ENCODE data around the gene TUBA4A.
"Not testable (repeated sequence)": the region's sequence is repeated elsewhere in the genome, so short reads cannot be mapped to it uniquely, and the experiment has no call there.

TUBA4A gene

DNA sequence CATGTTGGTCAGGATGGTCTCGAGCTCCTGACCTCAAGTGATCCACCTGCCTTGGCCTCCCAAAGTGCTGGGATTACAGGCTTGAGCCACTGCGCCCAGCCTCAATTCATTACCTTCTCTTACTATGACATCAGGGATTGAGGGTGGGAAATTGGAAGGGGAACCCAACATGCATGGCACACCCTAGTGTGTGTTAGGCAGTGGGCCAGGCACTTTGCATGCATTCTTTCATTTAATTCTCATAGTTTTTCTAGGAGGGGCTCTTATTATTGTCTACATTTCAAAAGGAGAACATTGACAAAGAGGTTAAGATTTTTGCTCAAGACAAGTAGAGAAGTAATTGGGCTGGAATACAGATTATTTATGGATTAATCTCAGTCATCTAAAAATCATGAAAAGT lies 14.6 kb upstream of the TUBA4A start:
- no peak for DNase-seq (ENCODE audit: low read depth in 2 of 2)

DNA sequence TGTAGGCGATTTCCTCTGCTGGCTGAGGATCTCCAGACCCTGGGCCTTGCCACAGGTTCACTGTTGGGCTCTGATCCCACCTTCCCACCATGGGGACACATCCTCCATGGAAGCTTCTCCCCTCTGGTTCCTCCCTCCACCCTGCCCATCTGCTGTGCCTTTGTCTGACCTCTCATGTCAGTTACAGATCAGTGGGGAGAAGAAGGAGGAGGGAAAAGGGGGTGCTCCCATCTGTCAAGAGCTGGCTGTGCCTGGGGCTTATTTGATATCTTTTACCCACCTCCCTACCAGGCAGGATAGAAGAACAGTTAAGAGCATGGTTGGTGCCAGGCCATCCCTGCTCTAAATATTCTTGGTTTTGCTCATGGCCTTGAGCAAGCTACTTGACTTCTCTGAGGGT lies 13.2 kb upstream of the TUBA4A start:
- no peak for DNase-seq (ENCODE audit: low read depth in 2 of 2)

DNA sequence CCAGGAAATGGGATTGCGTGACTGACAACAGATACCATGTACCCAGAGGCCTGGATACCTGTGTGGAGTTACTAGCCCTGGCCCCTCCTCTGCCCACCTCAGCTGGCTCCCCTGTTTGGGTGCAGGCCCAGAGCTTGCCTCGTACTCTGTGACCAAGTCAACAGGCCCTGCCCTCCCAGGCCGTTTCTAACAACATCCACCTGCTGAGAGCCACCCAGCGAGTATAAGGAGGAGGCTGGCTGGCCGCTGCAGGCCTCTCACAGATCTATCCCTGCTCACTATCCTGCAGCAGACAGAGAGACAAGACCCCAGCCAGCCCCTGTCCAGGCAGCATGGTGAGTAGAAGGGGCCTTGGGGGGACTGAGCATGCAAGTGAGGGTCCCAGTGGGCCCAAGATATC lies 12.5 kb upstream of the TUBA4A start:
- no peak for DNase-seq (ENCODE audit: low read depth in 2 of 2)

DNA sequence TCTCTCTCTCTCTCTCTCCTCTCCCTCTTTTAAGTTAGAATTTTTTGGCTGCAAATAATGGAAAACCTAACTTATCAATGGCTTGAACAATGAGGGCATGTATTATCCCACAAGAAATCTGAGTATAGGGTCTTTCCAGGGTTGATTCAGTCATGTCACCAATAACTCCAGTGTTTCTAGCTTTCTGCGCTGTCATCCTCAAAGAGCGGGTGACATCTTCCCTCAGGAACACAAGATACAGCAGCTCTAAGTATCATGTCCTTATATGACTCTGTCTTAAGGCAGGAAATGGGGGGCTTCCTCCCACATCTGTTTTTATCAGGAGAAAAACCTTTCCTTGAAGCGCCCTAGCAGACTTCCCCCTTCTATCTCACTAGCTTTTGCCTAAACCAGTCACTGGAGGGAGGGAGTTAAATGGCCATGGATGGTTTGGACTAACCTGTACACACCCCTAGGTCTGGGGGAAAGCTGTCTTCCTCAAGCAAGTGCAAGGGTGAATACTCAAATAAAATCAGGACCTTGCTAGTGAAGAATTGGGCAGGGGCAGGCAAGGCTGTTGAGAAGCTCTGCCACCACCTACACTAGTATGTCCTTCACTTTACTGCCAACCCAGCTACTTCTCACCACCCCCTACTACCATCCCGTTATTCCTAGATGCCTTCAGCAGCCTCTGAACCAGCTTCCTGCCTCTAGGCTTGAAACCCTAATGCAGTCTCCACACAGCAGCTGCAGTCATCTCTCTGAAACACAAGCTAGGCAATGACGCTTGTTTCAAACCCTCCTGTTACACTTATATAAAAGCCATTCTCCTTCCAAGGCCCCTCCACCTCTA lies 7.5 kb upstream of the TUBA4A start:
- no peak for DNase-seq (ENCODE audit: low read depth in 2 of 2)

DNA sequence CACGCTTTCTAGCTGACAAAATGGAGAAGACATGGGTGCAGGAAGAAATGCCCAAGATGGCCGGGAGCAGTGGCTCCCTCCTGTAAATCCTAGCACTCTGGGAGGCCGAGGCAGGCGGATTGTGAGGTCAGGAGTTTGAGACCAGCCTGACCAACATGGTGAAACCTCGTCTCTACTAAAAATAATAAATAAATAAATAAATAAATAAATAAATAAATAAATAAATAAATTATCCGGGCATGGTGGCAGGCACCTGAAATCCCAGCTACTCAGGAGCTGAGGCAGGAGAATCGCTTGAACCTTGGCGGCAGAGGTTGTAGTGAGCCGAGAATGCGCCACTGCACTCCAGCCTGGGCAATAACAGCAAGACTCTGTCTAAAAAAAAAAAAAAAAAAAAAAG lies 5.2 kb upstream of the TUBA4A start:
- not testable (repeated sequence) for DNase-seq (ENCODE audit: low read depth in 2 of 2)

DNA sequence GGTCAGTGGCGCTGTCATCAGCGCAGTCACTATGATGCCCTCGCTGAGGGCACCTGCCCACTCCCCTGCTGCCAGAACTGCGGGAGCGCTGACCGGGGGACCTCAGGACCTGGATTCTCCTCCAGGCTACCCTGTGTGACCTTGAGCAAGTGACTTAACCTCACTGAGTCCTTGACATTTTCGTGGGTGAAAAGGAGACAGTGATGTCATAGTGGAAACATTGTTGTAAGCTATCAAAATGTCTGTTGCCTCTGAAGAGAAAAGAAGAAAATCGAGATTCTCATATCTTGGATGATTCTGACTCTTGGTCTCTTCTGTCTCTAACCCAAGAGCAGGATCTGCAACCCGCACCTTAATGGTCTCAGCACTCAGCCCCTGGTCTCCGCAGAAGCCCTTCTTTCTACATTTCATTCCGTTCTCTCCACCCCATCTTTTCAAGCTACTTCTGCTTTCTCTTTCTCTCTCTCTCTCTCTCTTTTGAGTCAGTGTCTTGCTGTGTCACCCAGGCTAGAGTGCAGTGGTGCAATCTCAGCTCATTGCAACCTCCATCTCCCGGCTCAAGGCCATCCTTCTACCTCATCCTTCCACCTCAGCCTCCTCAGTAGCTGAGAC lies 978 bp upstream of the TUBA4A start:
- no peak for DNase-seq (ENCODE audit: low read depth in 2 of 2)

DNA sequence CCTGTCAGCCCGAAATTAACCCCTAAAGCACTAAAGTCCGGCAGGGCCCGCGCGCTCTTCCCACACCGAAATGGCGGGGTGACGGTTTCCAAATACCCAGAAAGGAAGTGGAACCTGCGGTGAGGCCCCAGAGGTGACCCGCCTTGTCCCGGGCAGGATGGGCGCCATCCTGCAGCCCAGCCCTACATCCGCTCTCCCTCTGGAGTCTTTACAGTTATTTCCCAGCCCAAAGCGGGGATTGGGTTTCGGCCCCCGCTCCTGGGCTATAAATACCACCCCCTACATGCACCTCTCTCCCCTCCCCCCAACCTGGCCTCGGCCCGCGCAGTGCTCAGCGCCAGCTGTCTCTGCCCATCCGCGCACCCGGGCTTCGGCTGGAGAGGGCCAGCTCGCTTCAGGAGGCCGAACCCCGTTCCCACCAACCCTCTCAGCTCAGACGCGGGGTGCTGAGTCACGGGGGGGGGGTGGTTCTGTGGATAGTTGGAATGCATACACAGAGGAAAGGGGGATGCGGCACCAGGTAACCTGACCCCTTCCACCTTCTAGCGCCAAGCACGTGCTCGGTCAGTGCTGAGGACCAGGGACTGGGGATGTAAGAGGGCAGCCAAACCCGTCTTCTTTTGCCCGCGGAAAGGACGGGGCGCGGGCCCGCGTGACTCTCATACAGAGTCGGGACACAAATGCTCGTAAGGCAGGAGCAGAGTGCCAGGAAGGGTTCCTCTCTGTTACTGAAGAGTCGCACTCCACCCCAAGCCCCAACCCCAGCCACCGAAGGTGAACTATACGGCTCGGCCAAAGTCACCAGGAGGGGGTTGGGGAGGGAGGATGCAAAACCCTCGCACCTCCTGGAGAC lies 592 bp downstream of the TUBA4A start, which contains the start of gene TUBA4B:
TSS of gene TUBA4B (plus strand) at position 344 of the 853 bp plus-strand sequence. CDS start at position 509, 165 bp downstream.
- no peak for DNase-seq (ENCODE audit: low read depth in 2 of 2)

DNA sequence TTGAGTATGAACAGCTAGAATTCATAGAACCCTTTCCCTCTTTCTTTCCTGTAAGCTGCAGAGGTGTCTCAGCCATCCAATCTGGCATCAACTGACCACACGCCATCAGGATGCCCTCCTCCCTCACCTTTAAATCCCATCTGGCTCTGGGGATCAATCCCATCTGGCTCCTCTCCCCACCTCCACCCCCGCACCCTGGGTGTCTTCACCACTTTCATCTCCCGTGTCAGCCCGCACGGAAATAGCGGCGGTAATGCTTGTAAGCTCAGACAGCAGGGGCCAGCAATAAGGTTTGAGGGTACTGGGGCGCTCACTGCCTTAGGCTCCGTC lies 1.2 kb downstream of the TUBA4A start:
- no peak for DNase-seq (ENCODE audit: low read depth in 2 of 2)

DNA sequence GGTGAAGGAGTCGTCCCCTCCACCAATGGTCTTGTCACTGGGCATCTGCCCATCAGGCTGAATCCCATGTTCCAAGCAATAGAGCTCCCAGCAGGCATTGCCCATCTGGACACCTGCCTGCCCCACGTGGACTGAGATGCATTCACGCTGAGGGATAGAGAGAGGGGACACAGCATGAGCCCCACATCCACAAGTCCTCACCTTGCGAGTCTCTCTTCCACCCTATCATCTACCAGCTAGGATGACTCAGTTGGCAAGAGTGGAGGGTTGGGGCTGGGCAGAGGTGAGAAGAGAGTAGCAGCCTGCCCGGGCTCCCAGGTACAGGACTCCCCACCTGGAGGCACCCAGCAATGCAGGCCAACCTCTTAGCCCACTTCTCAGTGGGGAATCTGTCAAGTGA lies 1.6 kb downstream of the TUBA4A start:
- no peak for DNase-seq (ENCODE audit: low read depth in 2 of 2)

DNA sequence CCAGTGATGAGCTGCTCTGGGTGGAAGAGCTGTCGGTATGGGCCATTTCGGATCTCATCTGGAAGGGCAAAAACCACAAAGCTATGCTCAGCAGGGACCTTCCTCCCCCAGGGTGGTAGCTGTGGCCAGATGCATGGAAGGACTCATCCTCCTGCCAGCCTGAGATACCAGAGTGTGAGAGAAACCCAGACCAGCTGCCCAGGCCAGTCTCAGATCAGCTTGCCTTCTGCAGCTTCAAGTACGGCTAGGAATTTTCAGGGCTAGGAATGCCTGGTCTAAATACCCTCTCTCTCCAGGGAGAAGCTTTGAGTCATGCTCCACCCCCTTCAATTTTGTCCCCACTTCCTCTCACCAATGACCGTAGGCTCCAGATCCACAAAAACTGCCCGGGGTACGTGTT lies 2.1 kb downstream of the TUBA4A start:
- DNase-seq (ENCODE audit: low read depth in 2 of 2), result no peak

DNA sequence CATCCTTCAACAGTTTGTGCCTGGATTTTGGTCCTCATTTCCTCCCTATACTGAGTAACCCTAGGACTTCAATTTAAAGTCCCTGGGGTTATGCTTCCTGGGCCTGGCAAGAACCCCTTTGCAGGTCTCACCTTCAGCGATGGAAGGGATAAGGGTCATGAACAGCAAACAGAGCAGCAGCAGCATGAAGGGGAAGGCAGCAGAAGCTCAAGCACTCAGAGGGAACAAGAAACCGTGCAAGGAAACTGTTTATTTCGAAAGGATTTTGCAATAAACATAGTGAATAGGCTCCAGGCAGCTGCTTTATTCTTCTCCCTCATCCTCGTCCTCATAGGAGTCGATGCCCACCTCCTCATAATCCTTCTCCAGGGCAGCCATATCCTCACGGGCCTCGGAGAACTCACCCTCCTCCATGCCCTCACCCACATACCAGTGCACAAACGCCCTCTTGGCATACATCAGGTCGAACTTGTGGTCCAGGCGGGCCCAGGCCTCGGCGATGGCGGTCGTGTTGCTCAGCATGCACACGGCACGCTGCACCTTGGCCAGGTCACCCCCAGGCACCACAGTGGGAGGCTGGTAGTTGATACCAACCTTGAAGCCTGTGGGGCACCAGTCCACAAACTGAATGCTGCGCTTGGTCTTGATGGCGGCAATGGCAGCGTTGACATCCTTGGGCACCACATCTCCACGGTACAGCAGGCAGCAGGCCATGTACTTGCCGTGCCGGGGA lies 3.5 kb downstream of the TUBA4A start:
- DNase-seq (ENCODE audit: low read depth in 2 of 2), result no peak

DNA sequence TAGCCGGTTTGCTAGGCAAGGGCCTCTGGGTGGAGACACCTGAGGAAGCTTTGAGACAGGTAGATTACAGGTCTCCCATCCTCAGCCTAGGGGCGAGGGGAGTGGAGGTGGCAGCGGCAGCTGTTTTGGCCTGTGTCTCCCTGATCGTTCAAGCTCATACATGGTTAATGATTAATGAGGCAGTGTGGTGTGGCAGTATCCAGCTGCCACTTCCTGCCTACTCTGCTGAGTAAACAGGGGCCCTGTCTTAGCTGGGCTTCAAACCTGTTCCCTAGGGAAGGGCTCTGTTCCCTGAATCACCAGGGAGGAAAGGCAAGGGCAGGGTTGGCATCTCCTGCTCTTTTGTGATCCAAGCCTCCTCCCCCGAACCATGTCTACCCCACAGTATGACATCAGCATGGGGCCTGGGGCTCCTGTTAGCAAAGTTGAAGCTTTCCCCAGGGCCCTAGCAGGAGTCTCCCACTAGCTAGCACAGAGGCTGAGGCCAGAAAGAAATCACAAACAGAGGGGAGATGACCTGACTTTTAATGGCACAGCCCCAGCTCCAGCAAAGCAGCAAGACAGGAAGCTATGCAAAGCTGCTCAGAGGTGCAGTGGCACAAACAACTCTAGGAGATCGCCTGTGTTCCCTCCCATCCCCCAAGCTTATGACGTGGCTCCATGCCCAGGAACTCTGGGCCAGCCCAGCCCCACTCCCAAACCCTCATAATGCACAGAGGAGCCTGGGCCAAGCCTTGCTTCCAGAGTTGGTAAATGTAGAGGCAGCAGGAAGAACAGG lies 4.3 kb downstream of the TUBA4A start:
- DNase-seq (ENCODE audit: low read depth in 2 of 2), result no peak

DNA sequence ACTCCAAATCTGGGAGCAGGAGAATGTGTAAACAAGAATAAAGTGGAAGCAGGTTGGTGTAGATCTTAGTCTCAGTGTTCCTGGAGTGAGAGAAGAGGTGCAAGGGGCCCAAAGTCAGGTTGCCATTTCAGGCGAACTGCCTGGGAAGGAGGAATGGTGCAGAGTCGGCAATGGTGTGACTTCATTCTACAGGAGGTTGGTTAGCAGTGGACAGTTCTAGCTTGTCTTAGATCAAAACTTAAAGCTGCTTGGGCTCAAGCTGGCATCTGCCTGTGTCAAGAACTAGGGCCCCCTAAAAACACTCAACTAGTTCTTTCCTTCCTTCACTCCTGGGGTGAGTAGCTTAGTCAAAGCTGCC lies 4.9 kb downstream of the TUBA4A start:
- DNase-seq (ENCODE audit: low read depth in 2 of 2), result no peak

DNA sequence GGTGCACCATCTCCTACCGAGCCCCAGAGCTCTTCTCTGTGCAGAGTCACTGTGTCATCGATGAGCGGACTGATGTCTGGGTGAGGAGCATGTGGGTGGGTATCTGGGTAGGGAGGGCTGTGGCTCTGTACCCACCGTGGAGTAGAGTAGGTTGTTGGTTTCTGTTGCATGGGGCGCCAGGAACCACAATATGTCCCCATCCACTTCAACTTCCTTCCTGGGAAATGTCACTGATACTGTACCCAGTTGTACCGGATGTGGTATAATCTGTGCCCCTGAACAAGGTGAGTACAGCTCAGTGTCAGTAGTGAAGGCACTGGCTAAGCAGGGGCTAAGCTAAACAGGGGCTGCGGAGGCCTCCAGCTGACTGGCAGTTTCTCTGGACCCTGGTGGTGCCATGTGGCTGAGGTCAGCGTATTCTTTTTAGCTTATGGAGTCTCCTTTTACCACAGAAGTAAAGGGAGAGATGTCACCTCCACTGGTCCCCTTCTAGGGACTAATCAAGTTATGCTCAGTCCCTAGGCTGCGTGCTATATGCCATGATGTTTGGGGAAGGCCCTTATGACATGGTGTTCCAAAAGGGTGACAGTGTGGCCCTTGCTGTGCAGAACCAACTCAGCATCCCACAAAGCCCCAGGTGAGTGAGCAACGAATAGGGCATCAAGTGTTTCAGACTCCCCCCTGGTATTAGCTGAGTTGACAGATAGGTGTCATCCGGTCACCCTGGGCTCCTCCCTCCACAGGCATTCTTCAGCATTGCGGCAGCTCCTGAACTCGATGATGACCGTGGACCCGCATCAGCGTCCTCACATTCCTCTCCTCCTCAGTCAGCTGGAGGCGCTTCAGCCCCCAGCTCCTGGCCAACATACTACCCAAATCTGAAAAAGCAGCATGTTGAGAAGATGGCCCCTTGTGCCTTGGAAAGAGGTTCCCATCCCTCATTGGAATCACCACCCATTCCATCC lies 5.8 kb downstream of the TUBA4A start:
- peak in 1 of 2 donors; percentile 57 for DNase-seq (ENCODE audit: low read depth in 2 of 2)

DNA sequence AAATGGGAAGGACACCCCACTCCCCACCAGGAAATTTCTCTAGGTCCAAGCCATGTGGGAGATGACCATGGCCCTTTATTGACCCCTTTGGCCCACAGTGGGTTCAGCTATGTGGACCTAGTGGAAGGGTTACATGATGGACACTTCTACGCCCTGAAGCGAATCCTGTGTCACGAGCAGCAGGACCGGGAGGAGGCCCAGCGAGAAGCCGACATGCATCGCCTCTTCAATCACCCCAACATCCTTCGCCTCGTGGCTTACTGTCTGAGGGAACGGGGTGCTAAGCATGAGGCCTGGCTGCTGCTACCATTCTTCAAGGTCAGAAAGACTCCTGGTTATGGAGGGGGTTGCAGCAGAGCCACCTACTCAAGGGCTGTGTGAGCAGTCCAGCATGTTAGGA lies 7.2 kb downstream of the TUBA4A start:
- DNase-seq (ENCODE audit: low read depth in 2 of 2), result no peak

DNA sequence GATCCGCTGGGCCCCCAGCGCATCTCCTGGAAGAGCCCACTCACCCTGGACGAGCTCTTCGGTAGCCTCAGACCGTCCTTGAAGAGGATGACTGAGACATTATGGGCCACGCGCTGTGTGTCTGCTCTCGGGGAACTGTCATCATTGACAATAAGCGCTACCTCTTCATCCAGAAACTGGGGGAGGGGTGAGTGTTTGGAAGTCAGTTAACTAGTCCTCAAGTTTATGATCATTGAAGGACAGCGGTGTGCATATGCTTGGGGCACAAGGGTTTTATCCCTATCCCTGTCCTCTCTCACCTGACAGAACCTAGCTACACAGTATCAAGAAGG lies 7.9 kb downstream of the TUBA4A start:
- no peak for DNase-seq (ENCODE audit: low read depth in 2 of 2)

DNA sequence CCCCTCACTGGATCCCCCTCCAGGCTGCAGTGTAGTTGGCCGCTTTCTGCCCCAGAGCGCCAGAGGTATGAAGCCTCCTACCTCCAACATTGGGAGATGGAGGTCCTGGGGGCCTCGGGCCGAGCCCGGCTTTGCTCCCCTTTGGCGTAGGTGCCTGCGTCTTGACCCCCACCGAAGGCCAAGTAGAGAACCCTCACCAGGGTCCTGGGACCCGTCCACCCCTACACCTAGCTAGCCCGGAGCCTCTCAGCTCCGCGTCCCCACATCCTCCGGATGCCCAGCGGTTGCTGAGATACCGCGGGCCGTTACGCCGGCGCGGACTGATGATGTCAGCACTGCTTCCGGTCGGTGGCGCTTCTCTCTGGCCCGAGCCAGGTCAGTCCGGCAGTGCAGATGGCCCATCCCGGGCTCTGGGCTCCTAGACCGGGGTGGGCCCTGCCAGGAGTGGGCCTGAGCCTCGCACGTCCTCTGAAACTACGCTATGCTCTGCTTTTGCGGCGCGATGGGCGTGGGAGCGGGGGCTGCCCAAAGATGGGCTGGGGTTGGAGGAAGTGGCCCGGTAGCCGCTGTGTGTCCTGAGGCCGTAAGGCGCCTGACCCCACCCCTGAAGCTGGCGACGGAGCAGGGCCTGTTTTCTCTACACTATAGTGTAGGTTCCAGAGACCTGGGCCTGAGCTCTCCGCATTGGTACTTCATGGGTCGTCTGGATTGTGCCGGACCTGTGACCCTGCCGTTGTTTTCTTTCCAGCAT lies 8.4 kb downstream of the TUBA4A start, which contains the start of the genes GLB1L and STK16:
TSS of gene GLB1L (minus strand) at position 297 of the 751 bp plus-strand sequence. CDS start 1,871 bp downstream, outside the sequence.
TSS of gene STK16 (plus strand) at position 332 of the 751 bp plus-strand sequence. CDS start 521 bp downstream, outside the sequence.
- DNase-seq (ENCODE audit: low read depth in 2 of 2), result peak; percentile 76 to 84

DNA sequence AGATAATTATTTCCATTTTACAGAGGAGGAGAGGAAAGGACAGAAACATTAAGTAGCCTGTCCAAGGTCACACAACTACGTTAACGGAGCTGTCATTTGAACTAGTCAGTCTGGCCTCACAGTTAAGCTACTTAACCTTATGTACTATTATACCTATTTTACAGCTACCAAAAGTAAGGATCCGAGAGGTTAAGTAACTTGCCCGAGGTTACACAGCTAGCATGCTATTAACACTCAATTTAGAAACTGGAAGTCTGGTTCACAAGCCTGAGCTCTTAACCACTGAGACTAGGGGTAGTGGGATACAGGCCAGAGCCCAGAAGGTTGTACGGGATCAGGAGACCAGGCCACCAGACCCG lies 8.9 kb downstream of the TUBA4A start:
- no peak for DNase-seq (ENCODE audit: low read depth in 2 of 2)

DNA sequence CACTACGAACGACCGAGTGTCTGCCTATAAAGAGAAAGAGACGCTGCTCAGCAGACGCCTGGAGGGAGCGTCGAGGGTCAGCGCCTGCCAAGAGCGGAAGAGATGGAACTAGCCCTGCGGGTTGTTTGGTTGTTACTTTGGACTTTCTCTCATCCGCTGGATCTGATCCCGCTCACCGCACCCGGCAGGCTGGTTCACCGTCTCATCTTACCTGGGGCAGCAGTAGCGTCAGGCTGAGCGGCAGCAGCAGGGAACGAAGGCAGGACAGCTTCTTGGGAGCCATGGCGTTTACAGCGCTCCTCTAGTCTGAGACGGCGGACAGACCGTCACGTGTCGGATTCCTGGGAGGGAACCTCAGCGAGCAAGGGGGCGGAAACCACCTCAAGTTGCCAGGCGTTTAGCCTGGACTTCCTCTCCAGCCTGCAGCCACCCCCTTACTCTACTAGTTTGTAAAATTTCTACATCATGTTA lies 10.4 kb downstream of the TUBA4A start:
- no peak for DNase-seq (ENCODE audit: low read depth in 2 of 2)
